ENCODE results near the gene NUCB1.
"Not testable (repeated sequence)": the region's sequence is repeated elsewhere in the genome, so short reads cannot be mapped to it uniquely, and the experiment has no call there.

NUCB1 gene

DNA sequence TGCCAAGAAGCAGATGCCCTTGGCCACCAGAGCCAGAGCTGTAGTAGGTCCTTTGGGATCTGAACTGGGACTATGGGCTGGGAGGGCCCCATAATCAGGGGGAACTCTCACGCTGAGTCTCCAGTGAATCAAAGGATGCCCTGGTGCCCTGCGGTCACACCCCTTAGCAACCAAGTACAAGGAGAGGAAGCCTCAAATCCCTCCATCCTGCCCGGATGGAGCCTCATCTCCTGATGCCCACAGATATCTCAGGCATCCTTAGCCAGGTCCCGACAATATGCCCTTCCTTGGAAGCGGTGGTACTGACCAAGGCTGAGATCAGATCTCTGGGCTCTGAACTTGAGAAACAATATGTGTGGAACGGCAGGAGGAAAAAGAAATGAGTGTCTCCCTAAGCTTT lies 33.4 kb upstream of the NUCB1 start:
- no peak for DNase-seq
- Histone ChIP-seq H3K4me3 (ENCODE audit: insufficient read depth, low read depth, low read length, poor library complexity, severe bottlenecking) (no peak overlapping the region), H3K4me1 (ENCODE audit: control insufficient read depth, insufficient read depth, low read length, poor library complexity, severe bottlenecking) (no peaks in the 10 kb centered on the region), H3K9me3 (ENCODE audit: control insufficient read depth, low read length) (no peaks in the 10 kb centered on the region), H3K36me3 (ENCODE audit: control insufficient read depth, insufficient read depth, low read length) (no peaks in the 10 kb centered on the region), H3K27ac (ENCODE audit: insufficient read depth, low read length, poor library complexity, severe bottlenecking) (no peak overlapping the region), H3K27me3 (replicated peaks; ENCODE audit: control insufficient read depth, insufficient read depth, low read length, poor library complexity, severe bottlenecking) (no peaks in the 10 kb centered on the region)

DNA sequence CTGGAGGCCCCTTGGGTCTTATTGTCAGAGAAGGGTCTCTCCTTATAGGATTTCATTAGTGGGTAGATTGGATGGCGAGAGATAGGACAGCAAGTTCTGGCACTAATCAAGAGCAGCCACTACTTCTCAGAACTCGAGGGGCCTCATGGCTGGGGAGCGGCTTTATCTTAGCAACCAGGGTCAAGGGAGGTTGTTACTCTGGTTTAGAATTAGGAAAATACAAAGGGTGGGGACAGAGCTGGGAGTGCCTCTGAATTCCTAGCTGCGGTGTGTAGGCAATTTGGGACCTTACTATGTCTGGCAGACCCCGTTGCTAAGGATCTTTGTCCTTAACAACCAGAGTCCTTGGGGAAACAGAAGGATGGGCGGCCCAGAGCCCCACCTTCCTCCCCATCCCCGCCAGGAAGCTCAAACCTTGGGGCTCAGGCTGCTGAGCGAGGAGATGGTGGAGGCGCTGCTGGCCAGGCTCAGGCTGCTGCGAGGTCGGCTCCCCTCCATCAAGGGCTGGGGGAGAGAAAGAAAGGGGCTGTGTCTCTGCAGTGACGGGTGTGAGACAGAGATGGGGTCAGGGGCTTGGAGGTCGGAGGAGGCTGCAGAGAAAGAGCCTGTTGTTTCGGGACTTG lies 32.9 kb upstream of the NUCB1 start:
- Histone ChIP-seq H3K36me3 (ENCODE audit: control insufficient read depth, insufficient read depth, low read length) (no peaks in the 10 kb centered on the region), H3K27me3 (replicated peaks; ENCODE audit: control insufficient read depth, insufficient read depth, low read length, poor library complexity, severe bottlenecking) (no peaks in the 10 kb centered on the region), H3K4me3 (ENCODE audit: insufficient read depth, low read depth, low read length, poor library complexity, severe bottlenecking) (no peak overlapping the region), H3K27ac (ENCODE audit: insufficient read depth, low read length, poor library complexity, severe bottlenecking) (no peak overlapping the region), H3K4me1 (ENCODE audit: control insufficient read depth, insufficient read depth, low read length, poor library complexity, severe bottlenecking) (no peaks in the 10 kb centered on the region), H3K9me3 (ENCODE audit: control insufficient read depth, low read length) (no peaks in the 10 kb centered on the region)
- no peak for DNase-seq

DNA sequence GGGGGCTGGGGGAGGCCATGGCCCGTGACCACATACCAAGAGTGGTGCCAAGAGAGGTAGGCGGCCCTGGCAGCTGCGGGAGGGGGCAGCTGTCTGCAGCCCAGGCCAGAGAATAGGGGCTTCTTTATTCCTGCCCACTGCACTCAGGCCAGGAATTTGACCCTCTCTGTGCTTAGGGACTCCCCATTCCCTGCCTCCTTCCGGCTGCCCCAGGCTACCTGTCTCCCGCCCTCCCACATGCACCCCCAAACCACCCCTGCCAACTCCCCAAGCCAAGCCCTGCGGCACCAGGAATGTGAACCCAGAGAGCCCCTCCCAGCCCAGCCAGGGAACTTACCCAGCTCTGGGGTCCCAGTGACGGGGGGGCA lies 32.4 kb upstream of the NUCB1 start:
- DNase-seq, result no peak
- H3K27ac ChIP-seq (ENCODE audit: insufficient read depth, low read length, poor library complexity, severe bottlenecking), result no peak overlapping the region
- no peaks in the 10 kb centered on the region for H3K9me3 ChIP-seq (ENCODE audit: control insufficient read depth, low read length)
- H3K27me3 ChIP-seq (replicated peaks; ENCODE audit: control insufficient read depth, insufficient read depth, low read length, poor library complexity, severe bottlenecking), result no peaks in the 10 kb centered on the region
- no peaks in the 10 kb centered on the region for H3K4me1 ChIP-seq (ENCODE audit: control insufficient read depth, insufficient read depth, low read length, poor library complexity, severe bottlenecking)
- H3K36me3 ChIP-seq (ENCODE audit: control insufficient read depth, insufficient read depth, low read length), result peaks cover 5% of the 10 kb centered on the region
- no peak overlapping the region for H3K4me3 ChIP-seq (ENCODE audit: insufficient read depth, low read depth, low read length, poor library complexity, severe bottlenecking)

DNA sequence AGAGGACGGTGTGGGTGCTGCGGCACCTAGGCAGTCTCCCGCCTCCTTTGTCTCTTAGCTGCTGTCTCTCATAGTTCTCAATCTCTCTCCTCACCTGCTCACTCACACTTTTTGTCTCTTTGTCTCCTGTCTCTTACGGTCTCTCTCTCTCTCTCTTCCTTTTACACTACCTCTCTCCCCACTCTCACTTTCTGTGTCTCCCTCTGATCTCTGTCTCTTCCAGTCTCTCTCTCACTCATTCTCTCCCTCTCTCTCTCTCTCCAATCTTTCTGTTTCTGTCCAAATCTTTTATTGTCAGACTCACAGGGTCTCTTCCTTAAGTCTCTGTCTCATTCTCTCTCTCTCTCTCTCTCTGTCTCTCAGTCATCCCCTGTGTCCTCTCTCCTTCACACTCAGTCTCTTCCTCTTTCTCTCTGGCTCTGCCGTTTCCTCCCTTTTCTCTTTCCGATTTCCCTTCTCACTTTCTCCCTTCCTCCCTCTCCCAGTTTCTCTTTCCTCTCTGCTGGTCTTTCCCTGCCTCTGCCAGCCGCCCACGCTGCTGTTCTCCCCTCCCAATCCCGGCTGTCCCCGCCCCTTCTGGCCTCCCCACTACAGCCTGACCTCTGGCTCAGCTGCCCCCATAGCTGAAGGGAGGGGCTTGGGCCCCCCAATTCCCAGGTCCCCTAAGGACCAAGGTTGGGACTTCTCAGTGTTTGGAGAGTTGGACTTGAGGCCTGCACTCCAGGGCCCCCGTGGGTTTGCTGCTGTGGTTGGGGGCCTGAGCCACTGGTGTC lies 31.8 kb upstream of the NUCB1 start, which contains the start of gene PLEKHA4:
PLEKHA4 (minus strand) TSS at position 504 of the 773 bp plus-strand sequence. CDS start 997 bp downstream, outside the sequence.
- H3K4me3 ChIP-seq (ENCODE audit: insufficient read depth, low read depth, low read length, poor library complexity, severe bottlenecking), result no peak within 1 kb of the TSS
- peaks cover 7% of the 10 kb centered on the region for H3K36me3 ChIP-seq (ENCODE audit: control insufficient read depth, insufficient read depth, low read length)
- H3K27me3 ChIP-seq (replicated peaks; ENCODE audit: control insufficient read depth, insufficient read depth, low read length, poor library complexity, severe bottlenecking), result no peaks in the 10 kb centered on the region
- no peak within 1 kb of the TSS for H3K27ac ChIP-seq (ENCODE audit: insufficient read depth, low read length, poor library complexity, severe bottlenecking)
- H3K4me1 ChIP-seq (ENCODE audit: control insufficient read depth, insufficient read depth, low read length, poor library complexity, severe bottlenecking), result peaks cover 4% of the 10 kb centered on the region
- H3K9me3 ChIP-seq (ENCODE audit: control insufficient read depth, low read length), result no peaks in the 10 kb centered on the region
- no peak for DNase-seq

DNA sequence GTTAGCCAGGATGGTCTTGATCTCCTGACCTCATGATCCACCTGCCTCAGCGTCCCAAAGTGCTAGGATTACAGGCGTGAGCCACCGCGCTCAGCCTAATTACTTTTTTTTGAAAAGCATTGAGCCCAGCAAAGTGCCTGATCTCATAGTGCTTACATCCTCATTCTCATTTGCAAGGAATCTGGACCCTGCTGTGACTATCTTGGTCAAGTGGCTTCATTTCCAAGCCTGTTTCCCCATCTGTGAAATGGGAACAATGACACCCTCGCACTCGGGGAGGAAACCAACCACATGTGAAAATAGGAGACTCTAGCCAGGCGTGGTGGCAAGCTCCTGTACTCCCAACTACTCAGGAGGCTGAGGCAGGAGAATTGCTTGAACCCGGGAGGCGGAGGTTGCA lies 30.1 kb upstream of the NUCB1 start:
- Histone ChIP-seq H3K4me3 (ENCODE audit: insufficient read depth, low read depth, low read length, poor library complexity, severe bottlenecking) (no peak overlapping the region), H3K27ac (ENCODE audit: insufficient read depth, low read length, poor library complexity, severe bottlenecking) (no peak overlapping the region), H3K9me3 (ENCODE audit: control insufficient read depth, low read length) (no peaks in the 10 kb centered on the region), H3K27me3 (replicated peaks; ENCODE audit: control insufficient read depth, insufficient read depth, low read length, poor library complexity, severe bottlenecking) (no peaks in the 10 kb centered on the region), H3K36me3 (ENCODE audit: control insufficient read depth, insufficient read depth, low read length) (peaks cover 19% of the 10 kb centered on the region), H3K4me1 (ENCODE audit: control insufficient read depth, insufficient read depth, low read length, poor library complexity, severe bottlenecking) (peaks cover 20% of the 10 kb centered on the region)
- DNase-seq, result no peak

DNA sequence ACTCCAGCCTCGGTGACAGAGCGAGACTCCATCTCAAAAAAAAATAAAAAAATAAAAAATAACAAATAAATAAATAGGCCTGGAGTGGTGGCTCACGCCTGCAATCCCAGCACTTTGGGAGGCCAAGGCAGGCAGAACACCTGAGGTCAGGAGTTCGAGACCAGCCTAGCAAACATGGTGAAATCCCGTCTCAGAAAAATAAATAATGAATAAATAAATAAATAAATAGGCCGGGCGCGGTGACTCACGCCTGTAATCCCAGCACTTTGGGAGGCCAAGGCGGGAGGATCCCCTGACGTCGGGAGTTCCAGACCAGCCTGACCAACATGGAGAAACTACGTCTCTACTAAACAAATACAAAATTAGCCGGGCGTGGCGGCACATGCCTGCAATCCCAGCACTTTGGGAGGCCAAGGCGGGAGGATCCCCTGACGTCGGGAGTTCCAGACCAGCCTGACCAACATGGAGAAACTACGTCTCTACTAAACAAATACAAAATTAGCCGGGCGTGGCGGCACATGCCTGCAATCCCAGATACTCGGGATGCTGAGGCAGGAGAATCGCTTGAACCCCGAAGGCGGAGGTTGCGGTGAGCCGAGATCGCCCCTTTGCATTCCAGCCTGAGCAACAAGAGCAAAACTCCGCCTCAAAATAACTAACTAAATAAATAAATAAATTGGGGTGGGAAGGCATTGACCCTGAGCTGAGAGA lies 28.5 kb upstream of the NUCB1 start:
- peak overlapping the region; percentile 99 for H3K4me3 ChIP-seq (ENCODE audit: insufficient read depth, low read depth, low read length, poor library complexity, severe bottlenecking)
- H3K27me3 ChIP-seq (replicated peaks; ENCODE audit: control insufficient read depth, insufficient read depth, low read length, poor library complexity, severe bottlenecking), result not testable (repeated sequence)

DNA sequence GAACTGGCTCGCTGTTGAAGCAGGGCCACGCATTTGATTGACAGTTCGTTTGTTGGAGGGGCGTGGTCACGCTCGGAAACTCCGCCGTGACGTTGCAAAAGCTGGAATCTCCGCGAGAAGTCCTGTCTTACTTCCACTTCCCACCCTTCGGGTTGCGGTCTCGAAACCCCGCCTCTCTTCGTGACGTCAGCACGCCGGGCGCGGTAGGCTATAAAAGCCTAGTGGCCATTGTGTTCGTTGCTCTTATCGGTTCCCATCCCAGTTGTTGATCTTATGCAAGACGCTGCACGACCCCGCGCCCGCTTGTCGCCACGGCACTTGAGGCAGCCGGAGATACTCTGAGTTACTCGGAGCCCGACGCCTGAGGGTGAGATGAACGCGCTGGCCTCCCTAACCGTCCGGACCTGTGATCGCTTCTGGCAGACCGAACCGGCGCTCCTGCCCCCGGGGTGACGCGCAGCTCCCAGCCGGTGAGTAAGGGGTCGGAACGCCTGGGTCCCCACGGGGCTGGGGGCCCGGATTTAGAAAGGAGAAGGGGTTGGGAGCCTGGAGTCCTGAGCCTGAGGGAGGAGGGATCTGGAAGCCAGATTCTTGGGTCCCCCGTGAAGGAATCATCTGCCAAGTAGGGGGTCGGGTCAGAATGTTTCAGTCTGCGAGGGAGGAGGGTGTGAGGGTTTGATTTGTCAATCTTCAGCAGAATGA lies 27.8 kb upstream of the NUCB1 start, which contains the start of gene PPP1R15A:
PPP1R15A (plus strand) TSS at position 240 of the 702 bp plus-strand sequence. CDS start 813 bp downstream, outside the sequence.
- Histone ChIP-seq H3K36me3 (ENCODE audit: control insufficient read depth, insufficient read depth, low read length) (peaks cover 33% of the 10 kb centered on the region), H3K4me3 (ENCODE audit: insufficient read depth, low read depth, low read length, poor library complexity, severe bottlenecking) (peak within 1 kb of the TSS; percentile 99), H3K27me3 (replicated peaks; ENCODE audit: control insufficient read depth, insufficient read depth, low read length, poor library complexity, severe bottlenecking) (no peaks in the 10 kb centered on the region), H3K27ac (ENCODE audit: insufficient read depth, low read length, poor library complexity, severe bottlenecking) (peak within 1 kb of the TSS; percentile 100), H3K4me1 (ENCODE audit: control insufficient read depth, insufficient read depth, low read length, poor library complexity, severe bottlenecking) (peaks cover 34% of the 10 kb centered on the region), H3K9me3 (ENCODE audit: control insufficient read depth, low read length) (no peaks in the 10 kb centered on the region)
- peak; percentile 98 to 99 (median 98) for DNase-seq

More for the DNA sequence above, 28.5 kb upstream of the NUCB1 start:
- peak overlapping the region; percentile 100 for H3K27ac ChIP-seq (ENCODE audit: insufficient read depth, low read length, poor library complexity, severe bottlenecking)
- H3K4me1 ChIP-seq (ENCODE audit: control insufficient read depth, insufficient read depth, low read length, poor library complexity, severe bottlenecking), result peaks cover 34% of the 10 kb centered on the region
- peaks cover 32% of the 10 kb centered on the region for H3K36me3 ChIP-seq (ENCODE audit: control insufficient read depth, insufficient read depth, low read length)
- DNase-seq; H3K9me3 ChIP-seq (ENCODE audit: control insufficient read depth, low read length): not testable (repeated sequence)

DNA sequence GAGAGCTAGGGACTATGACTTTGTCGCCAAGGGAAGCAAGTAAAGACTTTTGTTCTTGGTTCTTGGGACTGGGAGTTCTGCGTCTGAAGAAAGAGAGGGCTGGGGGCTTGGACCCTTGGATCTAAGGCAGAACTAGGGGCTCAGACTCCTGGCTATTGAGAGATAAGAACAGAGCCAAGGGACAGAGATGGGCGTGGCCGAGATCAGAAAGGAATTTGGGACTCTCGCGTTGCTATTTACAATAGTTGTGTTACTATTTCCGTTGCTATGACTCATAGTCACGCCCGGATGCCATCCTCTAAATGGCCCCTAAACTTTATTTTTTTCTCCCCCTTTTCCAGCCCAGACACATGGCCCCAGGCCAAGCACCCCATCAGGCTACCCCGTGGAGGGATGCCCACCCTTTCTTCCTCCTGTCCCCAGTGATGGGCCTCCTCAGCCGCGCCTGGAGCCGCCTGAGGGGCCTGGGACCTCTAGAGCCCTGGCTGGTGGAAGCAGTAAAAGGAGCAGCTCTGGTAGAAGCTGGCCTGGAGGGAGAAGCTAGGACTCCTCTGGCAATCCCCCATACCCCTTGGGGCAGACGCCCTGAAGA lies 27.1 kb upstream of the NUCB1 start:
- no peaks in the 10 kb centered on the region for H3K27me3 ChIP-seq (replicated peaks; ENCODE audit: control insufficient read depth, insufficient read depth, low read length, poor library complexity, severe bottlenecking)
- no peaks in the 10 kb centered on the region for H3K9me3 ChIP-seq (ENCODE audit: control insufficient read depth, low read length)
- peak overlapping the region; percentile 100 for H3K27ac ChIP-seq (ENCODE audit: insufficient read depth, low read length, poor library complexity, severe bottlenecking)
- DNase-seq, result peak; percentile 62 to 72 (median 72)
- peak overlapping the region; percentile 99 for H3K4me3 ChIP-seq (ENCODE audit: insufficient read depth, low read depth, low read length, poor library complexity, severe bottlenecking)
- peaks cover 33% of the 10 kb centered on the region for H3K36me3 ChIP-seq (ENCODE audit: control insufficient read depth, insufficient read depth, low read length)
- H3K4me1 ChIP-seq (ENCODE audit: control insufficient read depth, insufficient read depth, low read length, poor library complexity, severe bottlenecking), result peaks cover 34% of the 10 kb centered on the region

DNA sequence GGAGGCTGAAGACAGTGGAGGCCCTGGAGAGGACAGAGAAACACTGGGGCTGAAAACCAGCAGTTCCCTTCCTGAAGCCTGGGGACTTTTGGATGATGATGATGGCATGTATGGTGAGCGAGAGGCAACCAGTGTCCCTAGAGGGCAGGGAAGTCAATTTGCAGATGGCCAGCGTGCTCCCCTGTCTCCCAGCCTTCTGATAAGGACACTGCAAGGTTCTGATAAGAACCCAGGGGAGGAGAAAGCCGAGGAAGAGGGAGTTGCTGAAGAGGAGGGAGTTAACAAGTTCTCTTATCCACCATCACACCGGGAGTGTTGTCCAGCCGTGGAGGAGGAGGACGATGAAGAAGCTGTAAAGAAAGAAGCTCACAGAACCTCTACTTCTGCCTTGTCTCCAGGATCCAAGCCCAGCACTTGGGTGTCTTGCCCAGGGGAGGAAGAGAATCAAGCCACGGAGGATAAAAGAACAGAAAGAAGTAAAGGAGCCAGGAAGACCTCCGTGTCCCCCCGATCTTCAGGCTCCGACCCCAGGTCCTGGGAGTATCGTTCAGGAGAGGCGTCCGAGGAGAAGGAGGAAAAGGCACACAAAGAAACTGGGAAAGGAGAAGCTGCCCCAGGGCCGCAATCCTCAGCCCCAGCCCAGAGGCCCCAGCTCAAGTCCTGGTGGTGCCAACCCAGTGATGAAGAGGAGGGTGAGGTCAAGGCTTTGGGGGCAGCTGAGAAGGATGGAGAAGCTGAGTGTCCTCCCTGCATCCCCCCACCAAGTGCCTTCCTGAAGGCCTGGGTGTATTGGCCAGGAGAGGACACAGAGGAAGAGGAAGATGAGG lies 26.4 kb upstream of the NUCB1 start:
- Histone ChIP-seq H3K9me3 (ENCODE audit: control insufficient read depth, low read length) (no peaks in the 10 kb centered on the region), H3K36me3 (ENCODE audit: control insufficient read depth, insufficient read depth, low read length) (peaks cover 33% of the 10 kb centered on the region), H3K4me3 (ENCODE audit: insufficient read depth, low read depth, low read length, poor library complexity, severe bottlenecking) (peak overlapping the region; percentile 99), H3K27ac (ENCODE audit: insufficient read depth, low read length, poor library complexity, severe bottlenecking) (peak overlapping the region; percentile 100), H3K4me1 (ENCODE audit: control insufficient read depth, insufficient read depth, low read length, poor library complexity, severe bottlenecking) (peaks cover 34% of the 10 kb centered on the region), H3K27me3 (replicated peaks; ENCODE audit: control insufficient read depth, insufficient read depth, low read length, poor library complexity, severe bottlenecking) (no peaks in the 10 kb centered on the region)
- no peak for DNase-seq

Data from effector memory CD4-positive, alpha-beta T cell (primary cell).